Panc1 (cell line): Measurements from ENCODE around the gene LRBA.

Experiments
- CTCF ChIP-seq: fragments of 450-650 bp; IDR thresholded peaks from 2 replicates; pipeline ENCODE4 v1.5.1; 2017; ENCODE audit warnings: mild to moderate bottlenecking
- POLR2AphosphoS5 ChIP-seq: IDR thresholded peaks from 2 replicates; pipeline ENCODE4 v1.6.1; 2012; ENCODE audit warnings: mild to moderate bottlenecking, low read depth, low read length, moderate library complexity

GRCh38 chr4:151039733-151040132, 24.6 kb upstream of the LRBA start:
- TF ChIP-seq CTCF: no peak
- TF ChIP-seq POLR2AphosphoS5: no peak
